Colon (tissue), 2 donors: Measurements from ENCODE around the gene MGAT3.
"Not testable (repeated sequence)": the region's sequence is repeated elsewhere in the genome, so short reads cannot be mapped to it uniquely, and the experiment has no call there.

Experiments used
- FAIRE-seq: peaks from 2 replicates; lab custom pipeline; 2012; peaks lifted over from hg19 to GRCh38; lab: Jason Lieb, UNC
- donor health status: control.
- donor health status: control.

The MGAT3 gene

GRCh38 chr22:39490966-39491680 lies 34.3 kb downstream of the MGAT3 start:
- FAIRE-seq = no peak

GRCh38 chr22:39491696-39492095 lies 34.9 kb downstream of the MGAT3 start:
- FAIRE-seq = no peak

GRCh38 chr22:39492186-39492585 lies 35.4 kb downstream of the MGAT3 start:
- no peak for FAIRE-seq

GRCh38 chr22:39493759-39494158 lies 36.9 kb downstream of the MGAT3 start:
- FAIRE-seq = no peak

- no peak for FAIRE-seq
Measured at GRCh38 chr22:39494471-39495120, 37.8 kb downstream of the MGAT3 start.

GRCh38 chr22:39496131-39496838 lies 39.5 kb downstream of the MGAT3 start:
- FAIRE-seq = no peak

- FAIRE-seq = no peak
Measured at GRCh38 chr22:39497429-39497828, 40.6 kb downstream of the MGAT3 start.

GRCh38 chr22:39498368-39498767 lies 41.6 kb downstream of the MGAT3 start:
- FAIRE-seq = no peak

GRCh38 chr22:39498802-39499201 lies 42.0 kb downstream of the MGAT3 start:
- no peak for FAIRE-seq

- no peak for FAIRE-seq
Measured at GRCh38 chr22:39500101-39500500, 43.3 kb downstream of the MGAT3 start.

GRCh38 chr22:39501644-39502108 lies 44.9 kb downstream of the MGAT3 start:
- FAIRE-seq = no peak

GRCh38 chr22:39502109-39502788 lies 45.4 kb downstream of the MGAT3 start, which contains the start of gene MIEF1:
MIEF1 (plus strand) TSS chr22:39502290; CDS start chr22:39511295, 9,005 bp downstream.
- no peak for FAIRE-seq

GRCh38 chr22:39502789-39503409 lies 46.1 kb downstream of the MGAT3 start:
- FAIRE-seq = no peak

GRCh38 chr22:39503630-39504029 lies 46.8 kb downstream of the MGAT3 start:
- no peak for FAIRE-seq

GRCh38 chr22:39504071-39504470 lies 47.3 kb downstream of the MGAT3 start:
- FAIRE-seq = no peak

- FAIRE-seq = not testable (repeated sequence)
Measured at GRCh38 chr22:39507021-39507420, 50.2 kb downstream of the MGAT3 start.

- FAIRE-seq = no peak
Measured at GRCh38 chr22:39508393-39508792, 51.6 kb downstream of the MGAT3 start.

GRCh38 chr22:39510529-39511149 lies 53.8 kb downstream of the MGAT3 start:
- no peak for FAIRE-seq

GRCh38 chr22:39511226-39511625 lies 54.4 kb downstream of the MGAT3 start:
- no peak for FAIRE-seq

- no peak for FAIRE-seq
Measured at GRCh38 chr22:39512026-39512425, 55.2 kb downstream of the MGAT3 start.

- FAIRE-seq = no peak
Measured at GRCh38 chr22:39513791-39514190, 57.0 kb downstream of the MGAT3 start.
